C4-2B (cell line): Measurements from ENCODE around the gene ADSS1.

Experiments used
- H3K27ac ChIP-seq: fragments of 450-650 bp; 2 replicates; pipeline ENCODE4 v1.5.1; 2017
- ZFX ChIP-seq: fragments of 450-650 bp; IDR thresholded peaks from 2 replicates; pipeline ENCODE4 v1.6.1; 2017
- TF ChIP-seq, protein P1 (sequence below): fragments of 450-650 bp; conservative IDR thresholded peaks from 2 replicates; pipeline ENCODE4 v1.5.1; 2017; ENCODE audit warnings: mild to moderate bottlenecking

The ADSS1 gene

DNA sequence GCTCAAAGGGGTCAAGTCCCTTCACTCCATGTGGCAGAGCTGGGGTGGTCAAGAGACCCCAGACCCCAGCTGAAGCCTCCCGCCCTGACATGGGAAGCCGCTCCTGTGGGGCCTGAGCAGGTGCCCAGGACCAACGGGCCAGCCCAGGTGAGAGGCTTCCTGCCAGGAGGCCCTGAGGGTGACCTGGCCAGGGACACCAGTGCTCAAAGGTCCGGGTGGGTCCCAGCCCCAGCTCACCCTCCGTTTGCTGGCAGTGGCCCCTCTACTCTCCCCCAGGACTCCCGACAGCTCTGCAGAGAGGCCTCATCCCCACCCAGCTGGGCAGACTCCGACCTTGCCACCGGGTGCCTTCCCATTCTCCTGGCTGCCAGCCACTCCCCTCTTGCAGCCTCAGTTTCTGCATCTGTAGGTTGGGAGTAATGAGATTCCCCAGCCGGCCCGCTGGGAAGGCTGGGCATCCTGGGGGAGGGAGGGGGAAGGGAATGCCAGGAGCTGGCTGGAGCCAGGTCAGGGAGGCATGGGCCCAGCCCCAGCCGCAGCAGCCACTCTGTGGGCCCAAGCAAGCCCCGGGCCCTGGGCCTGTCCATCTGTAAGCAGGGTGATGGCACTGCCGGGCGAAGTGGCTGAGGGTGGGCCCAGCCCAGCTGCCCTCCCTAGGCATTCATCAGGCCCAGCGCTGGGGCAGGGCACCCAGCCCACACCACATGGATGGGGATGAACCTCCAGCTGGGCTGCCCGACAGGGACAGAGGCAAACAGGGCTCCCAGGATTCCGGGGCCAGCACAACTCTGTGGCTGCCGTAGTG lies 44.9 kb upstream of the ADSS1 start:
- no peak overlapping the region for H3K27ac ChIP-seq
- no peak for TF ChIP-seq ZFX
- TF ChIP-seq, protein P1, sequence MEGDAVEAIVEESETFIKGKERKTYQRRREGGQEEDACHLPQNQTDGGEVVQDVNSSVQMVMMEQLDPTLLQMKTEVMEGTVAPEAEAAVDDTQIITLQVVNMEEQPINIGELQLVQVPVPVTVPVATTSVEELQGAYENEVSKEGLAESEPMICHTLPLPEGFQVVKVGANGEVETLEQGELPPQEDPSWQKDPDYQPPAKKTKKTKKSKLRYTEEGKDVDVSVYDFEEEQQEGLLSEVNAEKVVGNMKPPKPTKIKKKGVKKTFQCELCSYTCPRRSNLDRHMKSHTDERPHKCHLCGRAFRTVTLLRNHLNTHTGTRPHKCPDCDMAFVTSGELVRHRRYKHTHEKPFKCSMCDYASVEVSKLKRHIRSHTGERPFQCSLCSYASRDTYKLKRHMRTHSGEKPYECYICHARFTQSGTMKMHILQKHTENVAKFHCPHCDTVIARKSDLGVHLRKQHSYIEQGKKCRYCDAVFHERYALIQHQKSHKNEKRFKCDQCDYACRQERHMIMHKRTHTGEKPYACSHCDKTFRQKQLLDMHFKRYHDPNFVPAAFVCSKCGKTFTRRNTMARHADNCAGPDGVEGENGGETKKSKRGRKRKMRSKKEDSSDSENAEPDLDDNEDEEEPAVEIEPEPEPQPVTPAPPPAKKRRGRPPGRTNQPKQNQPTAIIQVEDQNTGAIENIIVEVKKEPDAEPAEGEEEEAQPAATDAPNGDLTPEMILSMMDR = no peak

DNA sequence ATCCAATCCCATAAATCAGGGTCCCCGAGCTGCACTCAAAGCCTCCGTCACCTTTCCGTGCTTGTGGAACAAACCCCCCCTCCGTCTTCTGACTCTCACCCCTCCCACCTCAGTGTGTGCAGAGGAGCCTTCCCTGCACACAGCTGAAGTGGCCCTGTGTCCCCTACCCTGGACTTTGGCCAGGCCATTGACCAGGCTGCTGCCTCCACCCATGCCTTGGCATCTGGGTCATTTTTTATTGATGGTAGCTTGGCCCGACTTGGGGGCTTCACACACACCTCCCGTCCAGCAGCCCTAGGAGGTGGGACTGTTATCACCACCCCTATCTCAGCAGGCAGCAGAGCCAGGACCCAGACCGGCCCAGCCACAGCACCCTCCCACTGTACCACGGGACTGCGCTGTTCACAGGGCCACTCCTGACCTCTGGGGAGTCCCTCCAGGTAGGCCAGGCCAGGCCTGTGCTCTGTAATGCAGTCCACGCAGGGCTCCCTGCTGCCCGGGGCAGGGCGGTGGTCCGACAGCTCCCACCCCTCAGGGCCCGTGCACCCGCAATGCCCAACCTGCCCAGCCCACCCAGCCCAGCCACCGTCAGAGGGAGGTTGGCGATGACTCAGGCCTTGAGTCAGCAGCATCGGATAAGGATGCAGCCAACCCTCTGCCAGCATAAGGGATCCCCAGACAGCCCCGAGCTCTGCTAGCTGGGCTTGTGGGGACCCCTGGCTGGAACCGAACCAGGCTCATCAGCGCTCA lies 43.8 kb upstream of the ADSS1 start:
- TF ChIP-seq, protein P1 = no peak
- TF ChIP-seq ZFX = no peak
- H3K27ac ChIP-seq = no peak overlapping the region

DNA sequence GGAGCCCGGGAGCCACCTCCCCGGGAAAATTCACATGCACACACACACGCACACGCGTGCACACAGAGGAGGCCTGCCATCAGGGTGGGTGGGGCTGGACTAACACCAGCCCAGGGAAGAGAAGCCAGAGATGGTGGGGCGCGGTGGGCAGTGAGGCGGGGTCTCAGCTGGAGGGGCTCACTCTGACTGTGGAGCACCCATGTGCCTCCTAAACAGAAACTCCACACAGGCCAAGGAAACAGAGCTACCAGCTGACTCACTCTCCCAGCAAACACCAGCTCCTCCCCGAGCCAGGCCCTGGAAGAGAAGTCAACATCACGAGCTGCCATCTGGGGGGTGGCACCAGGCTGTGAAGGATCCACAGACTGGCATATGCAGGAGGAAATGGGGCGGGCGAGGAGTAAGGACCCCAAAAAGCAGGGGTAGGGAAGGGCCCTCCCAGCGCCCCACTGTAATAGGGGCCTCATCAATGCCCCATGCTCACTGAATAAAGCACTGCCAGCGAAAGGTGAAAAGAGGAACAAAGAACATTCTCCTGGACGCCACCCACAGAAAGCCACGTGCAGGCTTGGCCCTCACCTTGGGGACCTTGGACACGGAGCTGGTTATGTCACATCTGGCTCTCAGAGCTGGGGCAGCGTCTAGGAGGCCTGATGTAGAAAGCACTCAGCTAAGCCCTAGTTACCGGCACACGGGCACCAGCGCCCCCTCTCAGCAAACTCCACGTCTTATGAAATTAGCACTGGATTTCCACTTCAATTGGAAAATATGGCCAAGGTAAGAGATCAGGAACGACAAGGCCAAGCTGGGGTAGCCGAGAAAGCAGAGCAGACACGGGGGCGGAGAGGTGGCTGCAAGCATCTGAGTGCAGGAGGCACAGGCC lies 43.0 kb upstream of the ADSS1 start:
- peak overlapping the region; percentile 11; the same call in 1 of the 2 replicates for H3K27ac ChIP-seq
- TF ChIP-seq, protein P1 = no peak
- TF ChIP-seq ZFX = no peak

DNA sequence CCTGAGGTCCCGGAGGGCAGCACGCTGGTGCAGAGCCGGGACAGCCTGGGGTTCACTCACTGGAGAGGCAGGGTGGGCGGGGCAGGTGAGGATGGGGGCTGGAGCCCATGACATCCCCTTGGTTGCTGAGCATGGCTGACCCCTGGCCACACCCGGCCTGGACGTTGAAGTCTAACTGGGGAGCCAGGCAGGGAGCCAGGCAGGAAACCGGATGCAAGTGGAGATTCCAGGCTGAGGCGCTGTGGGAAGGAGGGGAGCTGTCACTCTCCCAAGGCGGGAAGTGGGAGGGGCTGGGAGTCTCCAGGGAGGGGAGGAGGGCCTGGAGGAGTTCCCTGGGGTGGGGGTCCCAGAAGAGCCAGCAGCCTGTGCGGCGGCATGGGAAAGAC lies 42.3 kb upstream of the ADSS1 start:
- no peak for TF ChIP-seq ZFX
- TF ChIP-seq, protein P1 = no peak
- H3K27ac ChIP-seq = peak overlapping the region; percentile 11; the same call in 1 of the 2 replicates

DNA sequence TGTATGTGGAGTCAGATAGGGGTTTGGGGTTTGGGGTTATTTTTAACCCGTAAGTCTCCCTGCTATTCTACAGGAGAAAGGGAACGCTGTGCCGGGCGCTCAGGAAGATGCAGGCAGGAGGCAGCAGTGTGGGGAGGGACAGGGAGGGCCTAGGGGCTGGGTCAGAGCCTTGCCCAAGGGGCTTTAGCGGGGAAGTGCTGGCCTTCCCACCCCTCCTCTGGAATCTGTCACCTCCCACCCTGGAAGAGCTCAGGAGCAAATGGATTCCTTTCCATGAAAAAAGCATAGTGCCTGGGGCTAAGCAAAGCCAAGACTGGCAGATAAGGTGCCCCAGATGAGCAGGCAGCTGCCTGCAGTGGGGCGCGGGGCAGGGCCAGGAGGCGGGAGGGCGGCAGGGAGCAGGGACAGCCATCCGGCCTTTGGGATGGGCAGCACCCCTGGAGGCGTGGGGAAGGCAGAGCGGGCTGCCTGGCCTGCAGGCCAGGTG lies 41.9 kb upstream of the ADSS1 start:
- peak overlapping the region; percentile 11; the same call in 1 of the 2 replicates for H3K27ac ChIP-seq
- no peak for TF ChIP-seq ZFX
- TF ChIP-seq, protein P1 = no peak

DNA sequence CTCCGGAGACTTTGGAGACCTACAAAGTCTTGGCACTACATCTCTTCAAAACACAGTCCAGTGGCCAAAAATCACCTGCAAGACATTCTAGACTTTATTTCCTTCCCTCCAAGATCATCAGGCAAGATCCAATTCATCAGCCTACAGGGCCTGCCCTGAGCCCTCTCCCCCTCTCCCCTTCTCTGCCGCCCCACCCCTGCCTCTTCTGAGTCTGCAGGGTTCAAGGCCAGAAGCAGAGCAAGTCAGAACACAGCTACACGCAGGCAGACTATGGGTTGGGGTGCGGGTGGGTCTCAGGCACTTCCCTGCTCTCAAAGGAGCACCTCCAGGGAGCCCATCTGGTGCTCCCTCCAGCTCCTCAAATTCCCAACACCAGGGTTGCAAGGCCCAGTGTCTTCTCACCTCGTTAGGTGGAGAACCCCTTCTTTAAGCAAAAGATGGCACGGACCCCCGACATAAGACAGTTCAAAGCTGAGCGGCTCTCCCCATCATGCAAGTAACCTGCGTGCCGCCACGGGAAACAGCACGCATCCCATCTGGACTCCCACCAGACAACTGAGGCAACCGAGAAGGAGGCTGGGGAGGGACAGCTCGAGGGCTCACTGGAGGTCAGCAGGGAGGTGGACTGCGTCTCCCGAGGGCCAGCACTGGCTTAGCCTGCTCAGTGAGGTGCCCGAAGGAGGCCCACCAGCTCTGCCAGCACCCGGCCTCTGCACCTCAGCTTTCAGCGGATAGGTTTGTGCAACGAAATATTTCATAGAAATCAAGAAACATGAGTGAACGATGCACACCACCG lies 40.2 kb upstream of the ADSS1 start:
- H3K27ac ChIP-seq = no peak overlapping the region
- no peak for TF ChIP-seq ZFX
- TF ChIP-seq, protein P1 = no peak
